Kidney (tissue), 14 donors: ENCODE data around the gene VSX1. TPM values are rescaled to one million over a fixed set of nuclear protein-coding genes. Genes with fewer than 3 reads are reported as not detected.

Source experiments
- DNase-seq, 5 donors: peaks; one replicate each; pipeline ENCODE4 v3.0.0-alpha.2; 2013 to 2020
- FAIRE-seq: peaks from 2 replicates; lab custom pipeline; 2012; peaks lifted over from hg19 to GRCh38; lab: Jason Lieb, UNC
- H3K27ac ChIP-seq, 2 donors: one replicate each; pipeline ENCODE4 v1.7.0; 2013; ENCODE audit warnings: low read depth in 2 of 2, low read length in 2 of 2, inconsistent platforms in 1 of 2
- H3K27me3 ChIP-seq: one replicate; pipeline ENCODE4 v1.7.1; 2013; ENCODE audit warnings: low read length, inconsistent platforms; ENCODE audit not compliant: control insufficient read depth, insufficient read depth
- H3K36me3 ChIP-seq, 3 donors: one replicate each; pipeline versions ENCODE4 v1.7.0 to v1.7.1; 2013; ENCODE audit warnings: low read length in 3 of 3, control low read depth in 1 of 3, inconsistent platforms in 1 of 3; ENCODE audit not compliant: insufficient read depth in 3 of 3, control insufficient read depth in 2 of 3
- H3K4me1 ChIP-seq, 3 donors: one replicate each; pipeline versions ENCODE4 v1.7.0 to v1.7.1; 2013; ENCODE audit warnings: low read length in 3 of 3, inconsistent platforms in 1 of 3, low read depth in 1 of 3; ENCODE audit not compliant: control insufficient read depth in 2 of 3, insufficient read depth in 2 of 3
- H3K4me3 ChIP-seq, 3 donors: one replicate each; pipeline versions ENCODE4 v1.7.0 to v1.8.1; 2013; ENCODE audit warnings: low read length in 3 of 3, control low read depth in 1 of 3, inconsistent platforms in 1 of 3
- H3K9ac ChIP-seq, 3 donors: one replicate each; pipeline versions ENCODE4 v1.7.0 to v1.7.1; 2013; ENCODE audit warnings: low read length in 3 of 3, control low read depth in 1 of 3, inconsistent platforms in 1 of 3
- H3K9me3 ChIP-seq, 3 donors: one replicate each; pipeline versions ENCODE4 v1.7.0 to v1.7.1; 2013; ENCODE audit warnings: low read length in 3 of 3, control low read depth in 1 of 3, inconsistent platforms in 1 of 3; ENCODE audit not compliant: control insufficient read depth in 2 of 3, insufficient read depth in 1 of 3
- intact Hi-C: fragments of 100-400 bp; cut with DNase I; formaldehyde crosslinking; loops from one replicate; pipeline ENCODE4 v1.11.1; 2022
- polyA plus RNA-seq: library from polyadenylated mRNA; stranded (reverse); fragments of 350-450 nt; fragmentation: Illumina TruSeq; extraction: RNeasy Lipid Tissue Mini Kit (QIAGEN cat#74804); gene quantifications from one replicate; pipeline ENCODE4 v1.2.3, GENCODE V29; 2014; ENCODE audit warnings: low read depth, low replicate concordance; ENCODE audit not compliant: insufficient read depth
- total RNA-seq: library from RNA; stranded (reverse); fragmentation: NEBNext Ultra II Directional; extraction: Animal tissue kit (Norgen Biotek cat#: 25700); gene quantifications from one replicate; pipeline ENCODE4 v1.2.1, GENCODE V29; 2021
- TF ChIP-seq, protein P1 (sequence below): IDR thresholded peaks from 3 replicates; pipeline ENCODE4 v1.5.1; 2012; ENCODE audit warnings: mild to moderate bottlenecking, moderate library complexity, borderline replicate concordance; ENCODE audit not compliant: insufficient read depth; ENCODE audit errors: extremely low read depth
- donor health status: control.
- donor health status: control.
- donor health status: control.
- donor health status: control.
- donor health status: control.
- donor health status: DM: yes; HTN: yes; CAD: no.
- donor health status: Normal renal cell carcinoma (clear cell type).

Gene VSX1
- total and polyA plus RNA-seq, 2 donors from 2014 or later, result 0.41 TPM; not detected in 1

- no peak for FAIRE-seq
- DNase-seq, result peak in 1 of 5 donors; percentile 53
- H3K4me3 ChIP-seq, result no peak overlapping the region
Observed at GRCh38 chr20:25047766-25048165, 34.2 kb downstream of the VSX1 start.

GRCh38 chr20:25046736-25047666, 34.9 kb downstream of the VSX1 start:
- Histone ChIP-seq H3K4me1 (peaks cover 0 to 63% (median 48%) of the 10 kb centered on the region in 3 donors), H3K27ac (peak overlapping the region; percentile 15 to 44)
- intact Hi-C loops, result no loop called here

More at GRCh38 chr20:25047766-25048165, 34.2 kb downstream of the VSX1 start:
- Histone ChIP-seq H3K9ac (no peak overlapping the region), H3K27ac (peak overlapping the region in 1 of 2 donors; percentile 27), H3K27me3 (no peaks in the 10 kb centered on the region), H3K9me3 (no peaks in the 10 kb centered on the region), H3K4me1 (peaks cover 0 to 61% (median 46%) of the 10 kb centered on the region in 3 donors), H3K36me3 (peaks cover 2 to 14% (median 10%) of the 10 kb centered on the region in 3 donors)
- intact Hi-C loops, result no loop called here
- TF ChIP-seq, protein P1, sequence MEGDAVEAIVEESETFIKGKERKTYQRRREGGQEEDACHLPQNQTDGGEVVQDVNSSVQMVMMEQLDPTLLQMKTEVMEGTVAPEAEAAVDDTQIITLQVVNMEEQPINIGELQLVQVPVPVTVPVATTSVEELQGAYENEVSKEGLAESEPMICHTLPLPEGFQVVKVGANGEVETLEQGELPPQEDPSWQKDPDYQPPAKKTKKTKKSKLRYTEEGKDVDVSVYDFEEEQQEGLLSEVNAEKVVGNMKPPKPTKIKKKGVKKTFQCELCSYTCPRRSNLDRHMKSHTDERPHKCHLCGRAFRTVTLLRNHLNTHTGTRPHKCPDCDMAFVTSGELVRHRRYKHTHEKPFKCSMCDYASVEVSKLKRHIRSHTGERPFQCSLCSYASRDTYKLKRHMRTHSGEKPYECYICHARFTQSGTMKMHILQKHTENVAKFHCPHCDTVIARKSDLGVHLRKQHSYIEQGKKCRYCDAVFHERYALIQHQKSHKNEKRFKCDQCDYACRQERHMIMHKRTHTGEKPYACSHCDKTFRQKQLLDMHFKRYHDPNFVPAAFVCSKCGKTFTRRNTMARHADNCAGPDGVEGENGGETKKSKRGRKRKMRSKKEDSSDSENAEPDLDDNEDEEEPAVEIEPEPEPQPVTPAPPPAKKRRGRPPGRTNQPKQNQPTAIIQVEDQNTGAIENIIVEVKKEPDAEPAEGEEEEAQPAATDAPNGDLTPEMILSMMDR, result no peak

GRCh38 chr20:25046181-25046641, 35.7 kb downstream of the VSX1 start:
- peaks cover 2 to 14% (median 10%) of the 10 kb centered on the region in 3 donors for H3K36me3 ChIP-seq
- H3K9me3 ChIP-seq, result no peaks in the 10 kb centered on the region
- intact Hi-C loops, result no loop called here
- FAIRE-seq (no peak), DNase-seq (peak in 3 of 5 donors; percentile 12 to 82 (median 47))
- H3K4me3 ChIP-seq, result no peak overlapping the region
- H3K9ac ChIP-seq, result no peak overlapping the region
- peaks cover 0 to 58% (median 48%) of the 10 kb centered on the region in 3 donors for H3K4me1 ChIP-seq
- H3K27ac ChIP-seq, result peak overlapping the region; percentile 15 to 44
- H3K27me3 ChIP-seq, result no peaks in the 10 kb centered on the region
- TF ChIP-seq, protein P1, result no peak

More at GRCh38 chr20:25046736-25047666, 34.9 kb downstream of the VSX1 start:
- H3K4me3 ChIP-seq, result no peak overlapping the region
- no peak overlapping the region for H3K9ac ChIP-seq
- no peaks in the 10 kb centered on the region for H3K27me3 ChIP-seq
- H3K36me3 ChIP-seq, result peaks cover 2 to 14% (median 10%) of the 10 kb centered on the region in 3 donors
- FAIRE-seq (no peak), DNase-seq (peak in 2 of 5 donors; percentile 29 to 47)
- H3K9me3 ChIP-seq, result no peaks in the 10 kb centered on the region
- TF ChIP-seq, protein P1, result no peak
